CD4-positive, alpha-beta T cell treated with Interferon alpha-2 for 1 hour (primary cell): ENCODE results near the gene C5orf63.
"Not testable (repeated sequence)": the region's sequence is repeated elsewhere in the genome, so short reads cannot be mapped to it uniquely, and the experiment has no call there.

Experiments used
- DNase-seq, 2 donors: peaks; one replicate each; pipeline ENCODE4 v3.0.0-alpha.2; 2020 to 2022

Gene C5orf63

GRCh38 chr5:127005282-127005681 is 68.0 kb downstream of the C5orf63 start:
- not testable (repeated sequence) for DNase-seq

DNA sequence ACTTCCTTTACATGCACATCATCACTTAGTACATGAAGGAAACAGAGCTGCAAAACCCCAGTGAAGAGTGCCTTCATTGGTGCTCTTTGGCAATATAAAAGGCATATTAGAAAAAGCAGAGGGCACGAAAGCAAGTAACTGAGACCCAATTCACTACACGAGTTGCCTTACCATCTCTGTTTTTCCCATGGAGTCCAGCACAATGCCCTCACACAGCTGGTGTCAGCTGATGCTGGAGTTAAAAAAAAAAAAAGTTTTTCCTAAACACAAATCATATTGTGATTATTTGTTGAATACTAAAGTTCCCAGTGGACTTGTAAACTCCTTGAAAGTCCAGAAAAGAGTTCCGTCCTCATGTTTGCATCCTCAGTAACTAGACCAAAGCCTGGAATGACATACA is 68.6 kb downstream of the C5orf63 start:
- no peak for DNase-seq

GRCh38 chr5:127003798-127004495 is 69.4 kb downstream of the C5orf63 start:
- DNase-seq: no peak

DNA sequence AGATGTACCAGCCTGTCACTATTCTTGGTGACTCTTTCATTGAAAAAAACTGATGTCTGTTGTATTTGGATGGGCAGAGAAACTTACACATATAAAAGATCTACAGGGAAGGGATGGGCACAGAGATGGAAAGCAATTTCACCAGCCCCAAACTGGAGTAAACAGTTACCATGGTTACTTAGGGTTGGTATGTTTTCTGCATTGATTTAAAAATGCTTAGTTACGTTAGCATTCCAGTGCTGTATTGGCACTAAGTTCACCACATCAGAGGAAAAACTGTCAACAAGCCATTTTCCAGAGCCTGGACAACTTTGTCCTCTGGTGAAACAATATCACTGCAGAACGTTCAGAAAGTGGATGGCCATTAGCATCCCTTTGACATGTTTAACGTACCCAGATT is 70.9 kb downstream of the C5orf63 start:
- DNase-seq: no peak

DNA sequence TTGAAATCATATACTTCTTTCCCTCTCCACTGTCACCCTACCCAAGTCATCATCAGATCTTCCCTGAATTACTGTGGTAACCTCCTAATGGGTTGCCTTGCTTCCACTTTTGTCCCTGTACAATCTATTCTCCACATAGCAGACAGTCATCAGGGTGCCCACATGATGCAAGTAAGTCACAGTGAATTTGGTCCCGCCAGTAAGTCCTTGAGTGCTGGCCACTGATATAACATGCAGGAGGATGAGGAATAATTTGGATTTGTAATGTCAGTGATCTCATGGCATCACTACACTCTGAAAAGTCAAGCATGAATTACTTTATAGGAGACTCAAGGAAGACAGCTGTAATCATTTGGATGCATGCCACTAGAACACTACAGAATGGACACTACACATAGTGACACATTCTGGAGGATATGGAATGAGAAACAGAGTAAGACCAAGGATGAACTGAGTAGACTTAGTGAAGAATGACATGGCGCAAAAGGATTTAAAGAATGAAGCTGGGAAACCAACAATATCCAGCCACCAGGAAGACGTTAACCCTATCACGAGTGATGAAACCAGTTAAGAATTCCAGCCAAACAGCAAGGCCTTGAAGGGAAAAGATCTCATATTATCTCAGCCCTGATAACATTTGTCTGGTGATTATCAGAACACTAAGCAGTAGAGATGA is 71.5 kb downstream of the C5orf63 start:
- DNase-seq: no peak
